NCI-H1694 treated with DMSO at 0.1 percent for 48 hours (cell line): ENCODE measurements around the gene RPS18.
"Not testable (repeated sequence)": the region's sequence is repeated elsewhere in the genome, so short reads cannot be mapped to it uniquely, and the experiment has no call there.

Experiments used
- DNase-seq: peaks from one replicate; lab custom pipeline; 2025; lab: John Stamatoyannopoulos, UW

The RPS18 gene

DNA sequence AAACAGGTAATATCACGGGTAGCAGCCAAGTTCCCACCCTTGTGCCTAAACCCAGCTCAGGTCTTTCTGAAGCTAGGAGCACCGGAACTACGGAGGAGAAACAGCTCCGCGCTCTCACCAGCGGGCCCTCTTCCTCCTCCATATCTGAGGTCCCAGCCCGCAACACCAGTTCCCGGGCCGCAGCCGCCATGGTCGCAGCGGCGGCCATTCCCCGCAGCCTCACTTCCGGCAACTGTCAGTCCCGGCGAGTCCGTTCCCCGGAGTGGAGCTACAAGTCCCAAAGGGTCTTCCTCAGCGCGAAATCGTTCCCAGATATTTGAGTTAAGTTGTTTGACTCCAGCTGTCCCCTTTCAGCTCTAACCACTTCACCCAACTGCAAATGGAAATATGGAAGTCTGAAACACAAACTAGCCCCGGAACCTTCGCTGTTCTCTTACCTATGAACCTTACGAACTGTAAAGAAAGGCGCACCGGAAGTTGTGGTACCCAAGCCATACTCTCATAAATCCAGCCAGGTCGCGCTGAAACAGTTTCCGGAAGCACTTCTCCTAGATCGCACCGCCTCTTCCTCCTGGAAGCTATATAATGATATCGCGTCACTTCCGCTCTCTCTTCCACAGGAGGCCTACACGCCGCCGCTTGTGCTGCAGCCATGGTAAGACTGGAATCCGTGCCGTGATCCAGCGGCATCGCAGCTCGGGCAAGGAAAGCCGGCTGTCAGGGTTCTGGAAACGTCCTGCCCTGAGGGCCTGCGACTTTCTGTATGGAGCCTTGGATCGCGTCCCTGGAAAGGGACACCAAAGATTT is at the start of gene RPS18, which contains the start of gene VPS52:
TSS of gene RPS18 (plus strand) at position 608 of the 807 bp plus-strand sequence. CDS start at position 653, 45 bp downstream.
TSS of gene VPS52 (minus strand) at position 409 of the 807 bp plus-strand sequence. CDS start at position 208, 201 bp downstream.
- DNase-seq = peak; percentile 97

DNA sequence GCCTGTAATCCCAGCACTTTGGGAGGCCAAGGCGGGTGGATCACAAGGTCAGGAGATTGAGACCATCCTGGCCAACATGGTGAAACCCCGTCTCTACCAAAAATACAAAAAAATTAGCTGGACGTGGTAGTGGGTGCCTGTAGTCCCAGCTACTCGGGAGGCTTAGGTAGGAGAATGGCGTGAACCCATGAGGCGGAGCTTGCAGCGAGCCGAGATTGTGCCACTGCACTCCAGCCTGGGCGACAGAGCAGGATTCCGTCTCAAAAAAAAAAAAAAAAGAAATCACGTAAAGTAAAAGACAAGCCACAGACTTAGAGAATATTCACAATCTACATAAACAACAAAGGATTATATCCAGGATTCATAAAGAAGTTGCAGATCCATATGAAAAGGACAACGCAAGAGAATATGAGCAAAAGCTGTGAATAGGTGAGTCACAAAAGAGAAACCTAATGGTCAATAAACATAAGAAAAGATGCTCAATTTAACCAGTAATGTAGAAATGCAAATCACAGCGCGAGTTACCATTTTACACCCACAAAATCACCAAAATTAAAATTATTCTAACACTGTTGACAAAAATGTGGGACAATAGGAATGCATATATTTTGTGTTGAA is 45.3 kb upstream of the RPS18 start:
- not testable (repeated sequence) for DNase-seq

DNA sequence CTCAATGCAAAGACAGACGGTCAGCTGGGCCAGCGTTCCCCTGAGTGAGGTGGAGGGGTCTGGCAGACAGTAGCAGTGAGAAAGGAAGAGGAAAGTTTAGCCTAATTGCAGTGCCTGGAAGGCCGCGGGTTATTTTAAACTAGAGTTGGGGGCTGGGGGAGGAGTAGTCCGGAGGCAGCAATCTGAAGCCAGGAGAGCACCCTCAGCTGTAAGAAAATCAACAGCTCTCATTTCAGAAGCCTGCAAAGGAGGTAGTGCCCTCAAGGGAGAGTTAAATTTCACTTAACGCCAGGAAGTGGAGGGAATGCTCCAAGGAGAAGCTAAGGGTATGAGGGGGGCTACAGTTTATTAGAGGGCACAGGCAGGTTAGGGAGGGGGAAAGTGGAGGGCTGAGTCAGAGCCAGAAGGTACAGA is 36.6 kb upstream of the RPS18 start:
- DNase-seq = no peak

DNA sequence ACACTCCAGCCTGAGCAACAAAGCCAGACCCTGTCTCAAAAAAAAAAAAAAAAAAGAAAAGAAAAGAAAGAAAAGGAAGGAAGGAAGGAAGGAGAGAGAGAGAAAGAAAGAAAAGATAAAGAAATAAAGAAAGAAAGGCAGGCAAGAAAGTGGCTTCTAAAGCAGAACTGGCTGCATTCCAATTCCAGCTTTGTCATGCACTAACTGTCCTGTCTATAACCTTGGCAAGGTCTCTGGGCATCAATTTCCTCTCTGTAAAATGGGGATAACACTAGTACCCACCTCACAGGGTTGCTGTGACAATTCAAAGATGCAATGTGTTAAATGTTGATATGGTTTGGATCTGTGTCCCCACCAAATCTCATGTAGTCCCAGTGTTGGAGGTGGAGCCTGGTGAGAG is 35.5 kb upstream of the RPS18 start:
- no peak for DNase-seq

DNA sequence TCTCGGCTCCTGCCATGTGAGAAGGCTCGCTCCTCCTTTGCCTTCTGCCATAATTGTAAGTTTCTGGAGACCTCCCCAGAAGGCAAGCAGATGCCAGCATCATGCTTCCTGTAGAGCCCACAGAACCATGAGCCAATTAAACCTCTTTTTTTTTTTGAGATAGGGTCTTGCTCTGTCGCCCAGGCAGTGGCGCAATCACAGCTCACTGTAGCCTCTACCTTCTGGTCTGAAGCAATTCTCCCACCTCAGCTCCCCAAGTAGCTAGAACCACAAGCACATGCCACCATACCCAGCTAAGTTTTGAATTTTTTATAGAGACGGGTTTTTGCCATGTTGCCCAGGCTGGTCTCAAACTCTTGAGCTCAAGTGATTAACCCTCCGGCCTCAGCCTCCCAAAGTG is 35.0 kb upstream of the RPS18 start:
- DNase-seq = no peak

DNA sequence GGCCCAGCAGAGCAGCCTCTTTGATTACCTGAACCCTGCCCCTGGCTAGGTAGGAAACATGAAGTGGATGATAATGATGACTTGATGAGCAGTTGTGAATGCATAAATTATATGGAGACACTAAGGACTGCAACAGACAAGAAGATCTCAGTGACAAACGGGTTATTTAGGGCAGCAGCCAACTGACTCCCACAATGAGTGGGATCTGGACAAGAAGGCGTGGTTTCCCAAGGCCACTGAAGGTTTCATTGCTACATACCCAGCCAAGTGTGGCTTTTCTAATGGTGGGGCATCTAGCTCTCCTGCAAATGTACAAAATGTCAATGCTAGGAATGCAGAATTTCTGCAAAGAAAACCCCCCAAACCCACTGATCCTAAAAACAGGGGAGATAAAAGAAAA is 34.1 kb upstream of the RPS18 start:
- DNase-seq = no peak

DNA sequence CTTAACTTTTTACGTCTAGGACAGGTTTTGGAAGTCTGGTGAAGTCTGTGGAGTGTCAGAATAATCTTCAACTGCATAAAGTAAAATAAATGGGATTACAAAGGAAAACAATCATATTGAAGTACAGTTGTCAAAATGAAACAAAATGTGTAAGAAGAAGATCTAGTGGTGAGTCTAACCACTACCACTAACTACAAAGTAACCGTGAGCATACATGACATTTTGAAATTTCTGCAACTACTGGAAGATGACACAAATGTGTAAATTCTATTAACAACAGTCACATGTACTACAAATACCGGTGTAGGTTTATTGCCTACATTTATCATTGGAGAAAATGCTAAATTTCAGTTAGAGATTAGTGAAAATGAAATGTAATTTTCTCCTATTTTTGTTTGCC is 29.9 kb upstream of the RPS18 start:
- no peak for DNase-seq

DNA sequence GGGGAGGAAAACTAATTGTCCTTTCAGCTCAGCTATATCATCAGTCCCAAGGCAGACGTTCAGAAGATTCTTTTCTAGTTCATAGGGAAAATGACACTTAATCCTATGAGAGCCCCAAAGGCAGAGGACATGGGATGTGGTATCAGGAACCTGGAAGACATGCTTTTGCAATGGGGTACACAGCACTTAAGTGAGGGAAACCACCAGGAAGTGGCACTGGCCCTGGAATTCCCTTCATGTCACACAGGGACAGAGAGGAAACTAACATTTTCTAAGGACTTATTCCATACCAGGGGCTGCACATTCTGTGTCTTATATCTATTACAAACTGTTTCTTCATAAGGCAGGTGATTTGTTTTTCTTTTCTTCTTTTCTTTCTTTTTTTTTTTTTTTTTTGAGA is 28.4 kb upstream of the RPS18 start:
- no peak for DNase-seq

DNA sequence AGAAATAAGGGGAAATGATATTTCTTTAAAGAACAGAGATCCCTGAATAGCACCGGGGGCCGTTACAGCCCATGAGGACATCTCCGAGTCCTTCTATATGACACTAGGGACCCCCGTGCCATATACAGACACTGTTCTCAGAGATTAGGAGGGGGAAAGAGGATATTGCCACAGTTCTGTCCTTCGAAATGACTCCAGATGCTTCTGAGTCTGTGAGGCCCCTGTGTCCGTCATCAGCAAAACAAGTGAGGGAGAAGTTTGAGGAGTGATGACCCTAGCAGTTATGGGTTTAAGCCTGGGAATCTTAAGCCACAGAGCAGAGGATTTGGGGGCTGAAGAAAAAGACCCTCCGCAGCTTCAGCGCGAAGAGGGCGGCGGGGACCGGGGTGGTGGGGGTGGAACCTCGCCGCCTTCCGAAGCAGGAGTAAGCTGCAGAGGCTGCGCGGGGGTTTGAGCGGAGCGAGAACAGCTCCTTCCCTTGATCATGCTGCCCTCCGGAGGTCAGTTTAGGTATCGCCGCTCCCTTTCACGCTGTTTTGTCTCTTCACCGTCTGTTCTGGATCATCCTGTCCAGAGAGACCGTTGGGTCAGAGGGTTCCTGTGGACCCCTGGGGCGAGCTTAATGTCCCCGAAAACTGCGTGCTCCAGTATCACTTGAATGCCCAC is 23.8 kb upstream of the RPS18 start:
- DNase-seq = peak; percentile 76

DNA sequence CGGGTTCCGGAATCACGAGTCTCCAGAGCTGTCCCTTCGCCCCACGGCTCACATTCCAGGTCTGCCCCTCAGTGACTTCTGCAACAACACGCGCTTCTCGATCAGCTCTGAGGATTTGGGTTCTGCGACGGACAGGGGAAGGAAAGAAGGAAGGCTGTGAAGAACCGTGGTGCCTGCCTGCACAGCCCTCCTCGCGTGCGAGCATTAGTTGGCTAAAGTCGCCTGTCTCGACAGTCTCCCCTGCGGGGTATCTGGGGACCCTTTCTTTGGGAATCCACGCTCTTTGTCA is 23.3 kb upstream of the RPS18 start:
- DNase-seq = no peak

DNA sequence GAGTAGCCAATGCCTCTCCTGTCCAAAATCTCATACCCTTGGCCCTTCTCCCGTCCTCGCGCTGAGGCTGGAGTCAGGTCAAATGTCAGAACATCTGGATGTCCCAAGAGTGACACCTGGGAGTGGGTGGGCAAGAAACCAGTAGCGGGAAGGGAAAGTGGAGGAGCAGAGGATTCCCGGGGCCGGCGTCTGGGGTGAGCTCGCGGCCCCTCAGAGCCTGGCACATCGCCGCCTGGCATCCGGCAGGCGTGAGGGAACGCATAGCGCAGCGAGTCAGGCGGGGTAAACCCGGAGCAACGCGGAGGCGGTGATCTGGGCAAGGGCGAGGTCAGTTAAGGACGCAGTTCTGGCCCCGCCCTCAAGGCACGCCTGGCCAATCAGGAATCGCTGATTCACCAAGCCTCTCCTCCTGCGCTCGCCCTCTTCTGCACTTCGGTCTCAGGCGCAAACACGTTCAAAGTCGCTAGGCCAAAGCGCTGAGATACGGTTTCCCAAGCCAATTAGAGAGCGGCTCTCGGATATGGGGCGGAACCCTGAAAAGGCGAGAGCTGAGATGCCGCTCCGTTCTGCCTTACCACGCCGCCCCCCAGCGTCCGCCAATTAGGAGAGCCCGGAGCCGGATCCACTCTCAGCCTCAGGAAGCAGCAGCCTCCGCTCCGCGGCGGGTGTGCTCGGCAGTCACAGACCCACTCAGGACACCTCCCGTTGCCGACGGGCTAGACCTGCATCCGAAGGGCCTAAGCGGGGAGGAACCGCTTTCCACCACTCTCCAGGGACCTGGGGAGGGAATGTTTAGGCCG is 22.7 kb upstream of the RPS18 start:
- peak; percentile 98 for DNase-seq

DNA sequence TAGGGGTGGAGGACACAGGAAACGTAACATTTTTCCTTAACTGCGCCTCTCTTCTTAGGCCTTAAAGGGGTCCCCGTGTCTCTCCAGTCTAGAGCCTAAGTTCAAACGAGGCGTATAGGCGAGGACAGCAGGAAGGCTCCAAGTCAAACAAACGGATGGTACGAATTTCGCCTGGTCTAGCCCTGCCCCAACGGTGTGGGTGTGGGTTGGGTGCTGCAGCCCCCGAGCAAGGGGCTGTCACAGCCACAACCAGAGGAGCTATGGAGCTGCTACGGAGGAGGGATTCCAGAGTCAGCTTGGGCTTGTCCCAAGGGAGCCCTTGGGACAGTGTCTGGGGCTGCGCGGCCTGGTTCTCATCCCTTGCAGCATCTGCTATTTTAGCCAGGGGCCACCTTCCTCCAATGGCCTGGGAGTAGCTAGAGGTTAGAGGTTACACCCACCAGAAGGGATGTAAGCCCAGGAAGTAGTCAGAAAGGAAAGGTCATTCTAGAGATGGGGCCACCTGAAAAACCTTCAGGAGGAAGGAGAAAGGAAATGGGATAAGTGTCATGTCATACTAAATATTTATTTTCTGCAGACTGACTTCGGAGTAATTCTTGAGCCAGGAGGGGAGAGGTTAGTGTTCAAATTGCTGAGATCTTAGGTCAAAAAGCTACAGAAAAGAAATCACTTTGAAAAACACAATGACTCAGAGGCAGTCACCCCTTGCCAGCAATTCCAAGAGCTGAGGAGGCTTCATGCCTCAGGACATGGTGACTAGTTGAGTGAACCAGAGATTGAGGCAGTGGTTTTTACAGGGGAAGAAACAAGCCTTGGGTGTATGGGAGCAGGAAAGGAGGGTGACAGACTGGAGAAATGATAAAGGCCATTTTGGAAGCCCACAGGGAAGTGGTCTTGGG is 21.9 kb upstream of the RPS18 start:
- peak; percentile 42 for DNase-seq

DNA sequence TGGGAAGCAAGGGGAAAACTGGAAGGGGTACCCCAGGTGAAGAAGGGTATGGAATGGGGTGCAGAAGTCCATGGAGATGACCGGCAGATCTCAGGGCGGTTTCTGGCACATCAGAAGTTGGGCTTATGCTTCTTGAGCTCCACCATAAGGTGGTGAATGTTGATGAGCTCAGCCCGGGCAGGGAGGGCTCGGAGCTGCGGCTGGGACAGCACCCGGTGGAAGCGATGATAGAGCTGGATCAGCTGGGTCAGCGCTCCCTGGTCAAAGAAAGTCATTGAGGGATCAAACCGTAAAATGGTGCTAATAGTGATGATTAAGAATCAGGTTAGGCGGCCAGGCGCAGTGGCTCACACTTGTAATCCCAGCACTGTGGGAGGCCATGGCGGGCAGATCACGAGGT is 21.1 kb upstream of the RPS18 start:
- DNase-seq = no peak

DNA sequence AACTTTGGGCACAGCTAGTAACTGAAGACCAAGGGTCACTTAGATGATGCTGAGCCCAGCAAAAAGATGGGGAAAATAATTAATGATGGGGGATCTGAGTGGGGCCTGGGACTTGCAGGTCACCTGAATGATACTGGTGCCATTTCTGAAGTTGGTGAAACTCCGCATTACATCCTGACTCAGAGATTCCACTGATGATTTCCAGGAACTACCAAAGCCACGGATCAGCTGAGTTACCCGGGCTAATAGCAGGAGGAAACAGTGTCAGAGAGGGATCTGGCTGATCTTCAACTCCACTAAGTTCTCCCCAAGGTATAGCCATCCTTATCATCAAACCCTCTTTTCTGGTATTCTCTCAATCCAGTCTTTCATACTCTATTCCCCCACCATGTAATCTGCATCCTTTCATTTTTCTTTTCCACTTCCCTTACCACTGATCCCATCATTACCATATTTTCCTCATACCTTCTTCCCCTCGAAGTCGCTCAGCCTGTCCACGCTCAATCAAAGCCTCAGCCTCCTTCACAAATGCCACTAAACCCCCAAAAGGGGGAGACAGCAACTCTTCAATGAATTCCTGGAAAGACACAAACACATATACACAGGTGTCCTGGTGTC is 20.4 kb upstream of the RPS18 start:
- DNase-seq = no peak

DNA sequence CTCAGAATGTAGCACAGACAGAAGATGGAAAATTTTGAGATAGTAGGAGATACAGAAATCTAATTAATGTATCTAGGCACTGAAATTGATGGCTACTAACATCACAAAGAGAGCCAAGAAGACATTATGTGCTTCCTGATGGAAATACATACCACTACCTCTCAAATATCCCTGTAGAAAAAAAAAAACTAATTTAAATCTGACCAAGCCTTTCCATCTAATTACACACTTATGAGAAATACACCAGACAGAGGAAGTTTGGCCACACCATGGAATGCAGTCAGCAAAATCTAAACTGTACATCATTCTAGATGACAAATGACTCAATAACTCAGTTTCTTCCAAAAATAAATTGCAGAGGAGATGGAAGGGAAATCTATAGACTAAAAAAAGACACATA is 19.1 kb upstream of the RPS18 start:
- no peak for DNase-seq

DNA sequence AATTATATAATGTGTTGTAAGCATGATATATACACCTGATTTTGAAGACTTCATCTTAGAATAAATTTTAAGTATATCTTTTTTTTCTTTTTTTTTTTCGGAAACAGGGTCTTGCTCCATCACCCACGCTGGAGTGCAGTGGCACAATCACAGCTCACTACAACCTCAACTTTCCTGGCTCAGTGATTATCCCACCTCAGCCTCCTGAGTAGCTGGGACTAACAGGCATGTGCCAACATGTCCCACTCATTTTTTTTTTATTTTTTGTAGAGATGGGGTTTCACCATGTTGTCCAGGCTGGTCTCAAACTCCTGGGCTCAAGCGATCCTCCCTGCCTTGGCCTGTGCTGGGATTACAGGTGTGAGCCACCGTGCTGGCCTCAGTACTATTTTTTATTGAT is 17.3 kb upstream of the RPS18 start:
- no peak for DNase-seq

DNA sequence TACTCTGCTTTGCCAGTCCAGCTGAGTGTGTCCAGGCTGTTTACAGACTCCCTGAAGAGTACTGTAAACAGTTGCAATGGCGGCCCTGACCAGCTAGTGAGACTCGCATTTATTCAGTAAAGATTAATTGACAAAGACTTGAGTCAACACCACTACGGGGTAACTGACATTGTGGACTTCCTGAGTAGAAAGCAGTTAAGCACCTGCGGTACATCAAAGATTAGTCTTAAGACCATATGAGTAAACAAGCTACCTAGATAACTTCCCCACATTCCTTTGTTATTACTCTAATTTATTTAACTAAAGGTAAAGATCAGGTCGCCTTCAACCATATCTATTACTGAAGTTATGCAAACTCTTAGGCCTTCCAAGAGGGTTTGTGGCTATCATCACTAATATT is 12.8 kb upstream of the RPS18 start:
- DNase-seq = no peak

DNA sequence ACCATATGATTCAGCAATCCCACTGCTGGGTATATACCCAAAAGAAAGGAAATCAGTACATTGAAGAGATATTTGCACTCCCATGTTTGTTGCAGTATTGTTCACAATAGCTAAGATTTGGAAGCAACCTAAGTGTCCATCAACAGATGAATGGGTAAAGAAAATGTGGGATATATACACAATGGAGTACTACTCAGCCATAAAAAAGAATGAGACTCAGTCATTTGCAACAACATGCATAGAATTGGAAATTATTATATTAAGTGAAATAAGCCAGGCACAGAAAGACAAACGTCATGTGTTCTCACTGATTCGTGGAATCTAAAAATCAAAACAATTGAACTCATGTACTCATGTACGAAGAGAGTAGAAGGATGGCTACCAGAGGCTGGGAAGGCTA is 9.4 kb upstream of the RPS18 start:
- DNase-seq = not testable (repeated sequence)

DNA sequence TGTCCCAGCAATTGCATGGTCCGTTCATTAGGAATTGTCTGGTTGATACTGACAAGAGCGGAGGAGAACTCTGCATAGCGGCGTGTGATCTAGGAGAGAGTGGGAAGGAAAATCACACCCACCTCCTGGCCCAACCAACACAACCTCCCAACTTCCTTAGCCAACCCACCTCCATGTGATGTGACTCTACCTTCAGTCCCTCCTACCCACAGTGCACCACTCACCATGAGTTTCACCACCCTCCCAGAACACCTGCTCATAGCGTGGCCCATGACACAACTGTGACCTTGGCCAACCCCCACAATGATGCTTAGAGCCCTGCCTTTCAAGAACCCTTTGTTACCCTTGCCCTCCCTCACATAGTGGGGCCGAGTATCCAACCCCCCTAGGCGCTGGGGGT is 7.9 kb upstream of the RPS18 start:
- DNase-seq = no peak

DNA sequence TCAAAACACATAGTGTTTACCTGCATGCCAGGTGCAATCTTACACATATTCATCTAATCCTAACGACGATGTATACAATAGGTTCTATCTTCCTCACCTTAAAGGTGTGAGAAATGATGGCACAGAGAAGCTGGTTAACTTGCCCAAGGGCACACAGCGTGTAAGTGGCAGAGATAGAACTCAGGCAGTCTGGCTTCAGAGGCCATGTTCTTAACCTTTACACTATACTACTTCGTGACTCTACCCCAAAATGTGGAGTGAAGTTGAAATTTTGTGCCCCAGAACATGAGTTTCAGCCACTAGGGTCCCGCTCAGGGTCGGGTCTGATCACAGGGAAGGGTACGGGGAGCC is 783 bp upstream of the RPS18 start:
- DNase-seq = no peak
